ENCODE measurements around the gene ODF4. TPM values are rescaled to one million over a fixed set of nuclear protein-coding genes. Genes with fewer than 3 reads are reported as not detected.

Gene ODF4
- total RNA-seq, 8 experiments from 2014 or later, result 0.25 TPM; not detected in 7

- peaks cover 23 to 27% of the 10 kb centered on the region in 2 donors for H3K4me1 ChIP-seq (replicated peaks in 1 of 2)
- 0 to 94% (median 55%) methylated on average over 1 to 3 of the region's 3 CpGs; no CpG with 5 or more reads in 2 of the 10 experiments for WGBS, 10 experiments
- in situ Hi-C loops (cut with MboI; ENCODE audit: low pct_unique_long_range_greater_than_20kb in 2 of 9, low sequenced_read_pairs in 9 of 9, unreplicated experiment in 9 of 9), result no loop called here
- H3K27ac ChIP-seq, result no peak overlapping the region
- ATAC-seq (replicated peaks in 6 of 8), result no peak
- H3K4me3 ChIP-seq, result no peak overlapping the region
Measured at GRCh38 chr17:8380049-8380448, 40.4 kb downstream of the ODF4 start.

- no peak for ATAC-seq (replicated peaks in 6 of 8)
- in situ Hi-C loops (cut with MboI; ENCODE audit: low pct_unique_long_range_greater_than_20kb in 2 of 9, low sequenced_read_pairs in 9 of 9, unreplicated experiment in 9 of 9), result no loop called here
- Histone ChIP-seq H3K4me3 (peak overlapping the region; percentile 45 to 91 (median 63)), H3K4me1 (replicated peaks in 1 of 2) (peaks cover 14 to 16% of the 10 kb centered on the region in 2 donors), H3K27ac (peak overlapping the region in 1 of 2 donors; percentile 72)
- 2 to 24% (median 11%) methylated on average over 6 to 27 of the region's 27 CpGs for WGBS, 10 experiments
Measured at GRCh38 chr17:8382052-8382879, 42.6 kb downstream of the ODF4 start.

GRCh38 chr17:8382880-8383142 is 43.2 kb downstream of the ODF4 start:
- in situ Hi-C loops (cut with MboI; ENCODE audit: low pct_unique_long_range_greater_than_20kb in 2 of 9, low sequenced_read_pairs in 9 of 9, unreplicated experiment in 9 of 9), result no loop called here
- peaks cover 14 to 16% of the 10 kb centered on the region in 2 donors for H3K4me1 ChIP-seq (replicated peaks in 1 of 2)
- H3K27ac ChIP-seq, result peak overlapping the region in 1 of 2 donors; percentile 72
- peak in 1 of 8 experiments; percentile 0 for ATAC-seq (replicated peaks in 6 of 8)
- 0 to 8% (median 3%) methylated on average over 2 to 8 of the region's 15 CpGs; no CpG with 5 or more reads in 4 of the 10 experiments for WGBS, 10 experiments
- H3K4me3 ChIP-seq, result peak overlapping the region; percentile 45 to 91 (median 63)

GRCh38 chr17:8383143-8383822 is 43.6 kb downstream of the ODF4 start, which contains the start of gene RPL26:
TSS of gene RPL26 (minus strand) at chr17:8383193. CDS start at chr17:8382310, 883 bp downstream.
- 0% methylated on average over 4 to 18 of the region's 55 CpGs; no CpG with 5 or more reads in 5 of the 10 experiments for WGBS, 10 experiments
- H3K4me1 ChIP-seq (replicated peaks in 1 of 2), result peaks cover 14 to 16% of the 10 kb centered on the region in 2 donors
- peak within 1 kb of the TSS; percentile 63 to 79 for H3K27ac ChIP-seq
- peak within 1 kb of the TSS; percentile 45 to 91 (median 63) for H3K4me3 ChIP-seq
- ATAC-seq (replicated peaks in 6 of 8), result peak; percentile 76 to 94 (median 90)
- in situ Hi-C loops (cut with MboI; ENCODE audit: low pct_unique_long_range_greater_than_20kb in 2 of 9, low sequenced_read_pairs in 9 of 9, unreplicated experiment in 9 of 9), result no loop called here

- in situ Hi-C loops (cut with MboI; ENCODE audit: low pct_unique_long_range_greater_than_20kb in 2 of 9, low sequenced_read_pairs in 9 of 9, unreplicated experiment in 9 of 9), result no loop called here
Measured at GRCh38 chr17:8384801-8385378, 45.2 kb downstream of the ODF4 start.

GRCh38 chr17:8386841-8387240 is 47.2 kb downstream of the ODF4 start:
- Histone ChIP-seq H3K27ac (no peak overlapping the region), H3K4me1 (replicated peaks in 1 of 2) (peaks cover 5 to 6% of the 10 kb centered on the region in 2 donors), H3K4me3 (no peak overlapping the region)
- 18 to 92% (median 80%) methylated on average over 1 to 4 of the region's 6 CpGs; no CpG with 5 or more reads in 2 of the 10 experiments for WGBS, 10 experiments
- in situ Hi-C loops (cut with MboI; ENCODE audit: low pct_unique_long_range_greater_than_20kb in 2 of 9, low sequenced_read_pairs in 9 of 9, unreplicated experiment in 9 of 9), result no loop called here
- no peak for ATAC-seq (replicated peaks in 6 of 8)

More at GRCh38 chr17:8384801-8385378, 45.2 kb downstream of the ODF4 start:
- Histone ChIP-seq H3K27ac (no peak overlapping the region), H3K4me3 (no peak overlapping the region), H3K4me1 (replicated peaks in 1 of 2) (peaks cover 14 to 16% of the 10 kb centered on the region in 2 donors)
- peak in 1 of 8 experiments; percentile 5 for ATAC-seq (replicated peaks in 6 of 8)
- 16 to 100% (median 87%) methylated on average over 1 to 9 of the region's 12 CpGs for WGBS, 10 experiments

- WGBS, 10 experiments, result 67 to 100% (median 92%) methylated on average over 1 to 5 of the region's 7 CpGs; no CpG with 5 or more reads in 3 of the 10 experiments
- in situ Hi-C loops (cut with MboI; ENCODE audit: low pct_unique_long_range_greater_than_20kb in 2 of 9, low sequenced_read_pairs in 9 of 9, unreplicated experiment in 9 of 9), result no loop called here
- Histone ChIP-seq H3K27ac (no peak overlapping the region), H3K4me3 (no peak overlapping the region), H3K4me1 (replicated peaks in 1 of 2) (peaks cover 2 to 3% of the 10 kb centered on the region in 2 donors)
- ATAC-seq (replicated peaks in 6 of 8), result no peak
Measured at GRCh38 chr17:8387914-8388651, 48.4 kb downstream of the ODF4 start.

GRCh38 chr17:8391711-8392110 is 52.1 kb downstream of the ODF4 start:
- ATAC-seq (replicated peaks in 6 of 8), result peak in 2 of 8 experiments; percentile 32 to 43
- no peaks in the 10 kb centered on the region for H3K4me1 ChIP-seq (replicated peaks in 1 of 2)
- H3K4me3 ChIP-seq, result no peak overlapping the region
- in situ Hi-C loops (cut with MboI; ENCODE audit: low pct_unique_long_range_greater_than_20kb in 2 of 9, low sequenced_read_pairs in 9 of 9, unreplicated experiment in 9 of 9), result no loop called here
- WGBS, 10 experiments, result 31 to 100% (median 46%) methylated on average over 1 to 5 of the region's 9 CpGs; no CpG with 5 or more reads in 4 of the 10 experiments
- H3K27ac ChIP-seq, result no peak overlapping the region

- peak in 1 of 8 experiments; percentile 15 for ATAC-seq (replicated peaks in 6 of 8)
- Histone ChIP-seq H3K27ac (no peak overlapping the region), H3K4me3 (no peak overlapping the region), H3K4me1 (replicated peaks in 1 of 2) (no peaks in the 10 kb centered on the region)
- in situ Hi-C loops (cut with MboI; ENCODE audit: low pct_unique_long_range_greater_than_20kb in 2 of 9, low sequenced_read_pairs in 9 of 9, unreplicated experiment in 9 of 9), result no loop called here
- 60 to 76% (median 76%) methylated on average over 3 to 8 of the region's 18 CpGs; no CpG with 5 or more reads in 7 of the 10 experiments for WGBS, 10 experiments
Measured at GRCh38 chr17:8392274-8392673, 52.6 kb downstream of the ODF4 start.

GRCh38 chr17:8392674-8393469 is 53.2 kb downstream of the ODF4 start:
- Histone ChIP-seq H3K27ac (no peak overlapping the region), H3K4me1 (replicated peaks in 1 of 2) (no peaks in the 10 kb centered on the region), H3K4me3 (no peak overlapping the region)
- in situ Hi-C loops (cut with MboI; ENCODE audit: low pct_unique_long_range_greater_than_20kb in 2 of 9, low sequenced_read_pairs in 9 of 9, unreplicated experiment in 9 of 9), result no loop called here
- peak in 2 of 8 experiments; percentile 9 to 13 for ATAC-seq (replicated peaks in 6 of 8)
- WGBS, 10 experiments, result 60% methylated on average over 1 of the region's 46 CpGs; no CpG with 5 or more reads in 9 of the 10 experiments

- Histone ChIP-seq H3K27ac (no peak overlapping the region), H3K4me1 (replicated peaks in 1 of 2) (no peaks in the 10 kb centered on the region), H3K4me3 (no peak overlapping the region)
- 20 to 75% (median 61%) methylated on average over 1 to 3 of the region's 8 CpGs; no CpG with 5 or more reads in 5 of the 10 experiments for WGBS, 10 experiments
- no peak for ATAC-seq (replicated peaks in 6 of 8)
- in situ Hi-C loops (cut with MboI; ENCODE audit: low pct_unique_long_range_greater_than_20kb in 2 of 9, low sequenced_read_pairs in 9 of 9, unreplicated experiment in 9 of 9), result no loop called here
Measured at GRCh38 chr17:8393470-8394231, 54.0 kb downstream of the ODF4 start.
